CD1c-positive myeloid dendritic cell (primary cell): Measurements from ENCODE around the gene WRAP73.

Source experiments
- DNase-seq: peaks from one replicate; pipeline ENCODE4 v3.0.0-alpha.2; 2016; ENCODE audit errors: extremely low spot score

WRAP73 gene

DNA sequence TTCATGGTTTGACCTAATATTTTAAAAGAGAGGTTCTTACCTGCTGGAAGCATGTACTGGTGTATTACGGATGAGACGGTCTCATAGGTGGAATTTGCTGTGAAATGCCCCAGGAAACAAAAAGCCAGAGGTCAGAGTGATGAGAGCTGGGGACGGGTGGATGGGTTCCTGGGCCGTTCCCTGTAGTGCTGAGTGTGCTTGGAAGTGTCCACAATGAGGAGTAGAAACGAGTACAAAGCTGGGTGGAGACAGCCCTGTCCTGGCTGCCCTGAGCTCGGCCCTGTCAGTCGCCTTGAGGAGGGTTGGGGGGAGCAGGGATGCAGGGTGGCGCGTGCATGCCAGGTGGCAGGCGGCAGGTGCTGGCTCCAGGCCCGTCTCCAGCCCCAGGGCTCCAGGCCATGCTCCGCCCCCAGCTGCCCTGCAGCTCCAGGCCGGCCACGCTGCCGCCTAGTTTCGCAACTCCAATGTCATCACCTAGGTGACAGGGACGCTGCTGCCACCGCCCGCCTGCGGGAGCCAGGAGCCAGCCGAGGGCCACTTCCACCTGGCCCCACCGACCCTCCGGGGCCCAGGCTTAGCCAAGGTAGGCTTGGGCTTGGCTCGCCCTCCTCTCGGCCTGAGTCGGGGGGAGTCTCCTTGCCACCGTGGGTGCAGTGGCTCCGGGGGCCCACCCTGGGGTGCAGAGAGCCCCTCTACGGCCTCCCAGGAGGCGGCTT, 18.8 kb upstream of the WRAP73 start:
- peak; percentile 72 for DNase-seq

DNA sequence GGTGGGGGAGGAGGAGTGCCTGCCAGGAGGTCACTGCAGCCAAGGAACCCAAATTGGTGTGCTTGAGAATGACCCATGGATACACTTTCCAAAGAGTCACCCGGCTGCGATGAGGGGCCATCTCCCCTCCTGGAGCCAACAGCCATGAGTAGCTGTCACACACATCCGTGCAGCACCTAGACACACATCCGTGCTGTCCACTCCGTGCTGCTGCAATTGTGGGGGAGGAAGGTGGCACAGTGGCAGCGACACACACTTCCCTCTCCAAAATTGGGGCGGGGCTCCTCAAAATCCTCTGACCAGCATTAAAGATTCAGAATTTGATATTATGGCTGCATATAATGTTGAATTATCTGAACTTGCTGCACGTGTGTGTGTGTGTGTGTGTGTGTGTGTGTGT, 18.2 kb upstream of the WRAP73 start:
- DNase-seq, result no peak

DNA sequence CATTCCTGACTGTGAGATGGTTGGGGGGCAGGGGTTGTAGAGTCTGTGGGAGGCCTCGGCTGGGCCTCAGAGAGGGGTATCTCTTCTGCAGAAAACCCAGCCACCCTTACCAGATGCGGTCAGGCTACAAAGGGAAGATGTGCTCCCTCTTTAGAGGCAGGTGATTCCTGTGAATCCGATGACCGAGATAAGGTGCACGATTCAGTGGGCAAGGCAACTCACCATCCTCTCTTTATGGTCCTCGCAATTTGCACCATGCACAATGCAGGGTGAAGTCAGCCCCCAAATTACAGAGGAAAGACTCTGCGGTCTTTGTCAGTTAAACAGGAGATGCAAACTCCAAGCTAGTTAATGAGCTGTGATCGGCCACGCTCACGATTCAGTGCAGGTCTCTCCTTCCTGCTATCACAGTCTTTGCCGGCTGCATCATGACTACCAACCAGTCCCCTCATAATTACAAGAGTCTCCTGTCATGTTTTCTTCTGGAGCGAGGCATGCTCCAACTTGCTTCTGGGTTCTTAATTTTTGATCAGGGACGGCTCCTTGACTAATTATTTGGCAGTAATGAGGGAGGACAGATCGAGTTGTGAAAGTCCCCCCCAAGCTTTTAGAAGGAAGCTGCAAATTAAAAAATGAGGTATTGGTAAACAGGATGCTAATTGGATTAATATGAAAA, 14.9 kb upstream of the WRAP73 start:
- no peak for DNase-seq

GRCh38 chr1:3663999-3664699, 14.2 kb upstream of the WRAP73 start:
- no peak for DNase-seq

- no peak for DNase-seq
These were observed 12.3 kb upstream of the WRAP73 start for GRCh38 chr1:3662080-3662671.

DNA sequence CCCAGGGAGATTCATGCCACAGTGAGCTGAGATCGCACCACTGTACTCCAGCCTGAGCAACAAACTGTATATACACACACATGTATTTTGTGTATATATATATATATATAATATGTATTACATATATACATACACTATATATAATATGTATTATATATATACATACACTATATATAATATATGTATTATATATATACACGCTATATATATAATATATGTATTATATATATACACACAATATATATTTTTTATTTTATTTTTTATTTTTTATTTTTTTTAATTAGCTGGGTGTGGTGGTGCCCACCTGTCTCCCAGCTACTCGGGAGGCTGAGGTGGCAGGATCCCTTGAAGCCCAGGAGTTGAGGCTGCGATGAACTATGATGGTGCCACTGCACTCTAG, 11.7 kb upstream of the WRAP73 start:
- no peak for DNase-seq

GRCh38 chr1:3660704-3661103, 10.8 kb upstream of the WRAP73 start:
- no peak for DNase-seq

GRCh38 chr1:3659093-3659492, 9.2 kb upstream of the WRAP73 start:
- no peak for DNase-seq

DNA sequence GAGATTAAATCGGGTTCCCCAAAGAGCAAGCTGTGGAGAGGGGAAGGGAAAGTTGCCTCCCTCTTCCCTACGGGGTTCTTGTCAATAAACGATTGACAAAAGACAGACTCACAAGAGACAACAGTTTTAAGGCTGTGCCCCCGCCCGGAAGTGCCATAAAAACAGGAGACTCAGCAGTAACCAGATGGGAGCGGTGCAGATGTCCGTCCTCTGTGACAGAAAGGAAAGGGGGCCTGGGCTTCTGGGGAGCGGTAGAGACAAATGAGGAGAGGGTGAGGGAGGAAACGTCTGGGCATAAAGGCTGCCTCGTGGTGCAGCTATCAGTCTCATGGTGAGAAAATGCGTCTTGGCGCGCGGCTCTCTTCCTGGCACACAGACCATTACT, 8.3 kb upstream of the WRAP73 start:
- no peak for DNase-seq

GRCh38 chr1:3657578-3658230, 7.8 kb upstream of the WRAP73 start:
- no peak for DNase-seq

- no peak for DNase-seq
These were observed 7.2 kb upstream of the WRAP73 start for GRCh38 chr1:3657096-3657475.

DNA sequence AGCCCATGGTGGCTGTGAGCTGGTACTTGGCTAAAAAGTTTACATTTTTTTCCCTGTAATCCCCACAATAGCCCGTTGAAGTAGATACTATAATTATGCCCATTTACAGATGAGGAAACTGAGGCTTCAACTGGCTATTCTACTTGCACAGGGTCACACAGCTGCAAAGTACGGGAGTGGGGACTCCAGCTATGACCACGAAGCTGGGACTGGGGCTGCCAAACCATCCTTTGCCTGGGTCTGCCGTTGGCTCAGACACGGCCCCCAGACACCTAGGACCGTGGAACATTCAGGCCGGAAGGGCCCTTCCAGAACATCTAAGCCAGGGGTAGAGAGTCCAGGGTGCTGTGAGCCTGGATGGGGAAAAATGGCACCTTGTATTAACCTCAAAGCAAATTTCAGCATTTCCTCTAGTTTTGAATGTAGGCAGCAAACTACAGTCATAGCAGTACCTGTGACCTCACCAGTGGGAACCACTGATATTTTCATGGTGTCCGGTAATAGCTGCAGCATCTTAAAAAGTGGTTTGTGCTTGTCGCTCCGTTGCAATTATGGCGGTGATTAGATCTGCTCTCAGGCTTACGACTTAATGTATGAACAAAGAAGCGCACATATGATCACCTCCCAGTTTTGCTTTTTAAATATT, 6.7 kb upstream of the WRAP73 start:
- DNase-seq, result peak; percentile 28

GRCh38 chr1:3654549-3655281, 4.8 kb upstream of the WRAP73 start:
- no peak for DNase-seq

DNA sequence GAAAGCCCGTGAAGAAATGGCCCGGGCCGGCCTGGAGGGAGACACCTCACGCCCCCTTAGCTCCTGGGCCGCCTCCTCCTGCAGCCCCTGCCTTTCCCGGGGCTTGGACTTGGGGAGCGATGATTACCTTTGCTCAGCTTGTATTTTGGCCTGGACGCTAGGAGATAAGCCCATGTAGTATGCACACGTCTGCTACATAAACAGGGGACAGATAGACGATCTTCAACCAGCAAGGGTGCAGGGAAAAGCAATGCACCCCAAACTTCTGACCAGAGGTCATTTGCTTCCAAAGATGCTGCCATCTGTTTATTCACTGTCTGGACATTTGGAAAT, 3.3 kb upstream of the WRAP73 start:
- no peak for DNase-seq

GRCh38 chr1:3652548-3653285, 2.8 kb upstream of the WRAP73 start:
- no peak for DNase-seq

DNA sequence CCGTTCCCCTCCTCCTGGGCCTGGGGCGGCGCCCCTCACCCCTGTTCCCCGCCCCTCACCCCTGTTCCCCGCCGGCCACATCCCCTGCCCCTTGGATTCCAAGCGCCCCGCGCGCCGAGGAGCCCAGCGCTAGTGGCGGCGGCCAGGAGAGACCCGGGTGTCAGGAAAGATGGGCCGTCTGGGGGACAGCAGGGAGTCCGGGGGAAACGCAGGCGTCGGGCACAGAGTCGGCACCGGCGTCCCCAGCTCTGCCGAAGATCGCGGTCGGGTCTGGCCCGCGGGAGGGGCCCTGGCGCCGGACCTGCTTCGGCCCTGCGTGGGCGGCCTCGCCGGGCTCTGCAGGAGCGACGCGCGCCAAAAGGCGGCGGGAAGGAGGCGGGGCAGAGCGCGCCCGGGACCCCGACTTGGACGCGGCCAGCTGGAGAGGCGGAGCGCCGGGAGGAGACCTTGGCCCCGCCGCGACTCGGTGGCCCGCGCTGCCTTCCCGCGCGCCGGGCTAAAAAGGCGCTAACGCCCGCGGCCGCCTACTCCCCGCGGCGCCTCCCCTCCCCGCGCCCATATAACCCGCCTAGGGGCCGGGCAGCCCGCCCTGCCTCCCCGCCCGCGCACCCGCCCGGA, 2.1 kb upstream of the WRAP73 start, which contains the start of gene TP73:
Gene TP73 (plus strand): TSS at position 587 of the 618 bp plus-strand sequence. CDS start 29,850 bp downstream, outside the sequence.
- no peak for DNase-seq

GRCh38 chr1:3651026-3651929, 1.4 kb upstream of the WRAP73 start:
- no peak for DNase-seq

- DNase-seq, result no peak
These were observed 534 bp upstream of the WRAP73 start for GRCh38 chr1:3650248-3651025.
